HepG2 (cell line): ENCODE measurements around the gene IPO8. TPM values are rescaled to one million over a fixed set of nuclear protein-coding genes. Genes with fewer than 3 reads are reported as not detected.

Experiments used
- FOXM1 ChIP-seq: sonication (generic); formaldehyde crosslinking; IDR thresholded peaks from 2 replicates; pipeline ENCODE4 v1.5.0; 2020; ENCODE audit warnings: missing genetic modification reagents
- GABPB1 ChIP-seq: IDR thresholded peaks from 2 replicates; pipeline ENCODE4 v1.6.1; 2016; ENCODE audit warnings: mild to moderate bottlenecking, missing genetic modification reagents, moderate library complexity, missing compliant biosample characterization
- HES4 ChIP-seq: sonication (generic); formaldehyde crosslinking; IDR thresholded peaks from 2 replicates; pipeline ENCODE4 v1.9.0; 2021; ENCODE audit warnings: mild to moderate bottlenecking, missing genetic modification reagents, borderline replicate concordance
- KAT7 ChIP-seq: IDR thresholded peaks from 2 replicates; pipeline ENCODE4 v1.6.1; 2018; ENCODE audit warnings: borderline replicate concordance, missing compliant biosample characterization
- KLF11 ChIP-seq: IDR thresholded peaks from 2 replicates; pipeline ENCODE4 v1.6.1; 2016; ENCODE audit warnings: missing compliant biosample characterization
- MXD4 ChIP-seq: IDR thresholded peaks from 2 replicates; pipeline ENCODE4 v1.6.1; 2016; ENCODE audit warnings: mild to moderate bottlenecking, missing biosample characterization, missing genetic modification reagents
- NCOA1 ChIP-seq: sonication (generic); formaldehyde crosslinking; IDR thresholded peaks from 2 replicates; pipeline ENCODE4 v1.9.0; 2021; ENCODE audit warnings: missing genetic modification reagents
- RFX1 ChIP-seq: fragments of 450-650 bp; IDR thresholded peaks from 2 replicates; pipeline ENCODE4 v1.6.1; 2017
- ZNF777 ChIP-seq: sonication (generic); formaldehyde crosslinking; IDR thresholded peaks from 2 replicates; pipeline ENCODE4 v1.4.0; 2020; ENCODE audit warnings: missing genetic modification reagents
- polyA plus RNA-seq, 8 experiments: library from polyadenylated mRNA; depleted of rRNA in 3 of 8; stranded (reverse) in 7 of 8; unstranded in 1 of 8; fragments of >200 nt; fragmentation: Illumina TruSeq in 4 of 8; extraction: Trizol in 4 of 8; gene quantifications; 2 replicates each; pipeline versions ENCODE4 v1.2.1 to v1.2.3, GENCODE V29; 2011 to 2016; ENCODE audit warnings: low read depth in 4 of 8, missing spikeins in 1 of 8, mixed read lengths in 1 of 8; ENCODE audit not compliant: insufficient read depth in 1 of 8
- total RNA-seq, 5 experiments: library from RNA; depleted of rRNA; stranded (reverse); fragments of >200 nt; fragmentation: Illumina TruSeq; extraction: Trizol; gene quantifications; 2 replicates each; pipeline ENCODE4 v1.2.3, GENCODE V29; 2016; ENCODE audit warnings: low read depth in 1 of 5
- TF ChIP-seq, protein P1 (sequence below): IDR thresholded peaks from 2 replicates; pipeline ENCODE4 v1.6.1; 2016; ENCODE audit warnings: mild to moderate bottlenecking
- TF ChIP-seq, protein P2 (sequence below): sonication (generic); formaldehyde crosslinking; IDR thresholded peaks from 2 replicates; pipeline ENCODE4 v1.4.0; 2020; ENCODE audit warnings: missing genetic modification reagents, borderline replicate concordance
- TF ChIP-seq, protein P3 (sequence below): sonication (generic); formaldehyde crosslinking; IDR thresholded peaks from 2 replicates; pipeline ENCODE4 v1.8.0; 2023; ENCODE audit warnings: mild to moderate bottlenecking, missing genetic modification reagents
- TF ChIP-seq, protein P4 (sequence below): sonication (generic); formaldehyde crosslinking; IDR thresholded peaks from 2 replicates; pipeline ENCODE4 v1.4.0; 2020; ENCODE audit warnings: missing genetic modification reagents, borderline replicate concordance
- TF ChIP-seq, protein P5 (sequence below): sonication (generic); formaldehyde crosslinking; IDR thresholded peaks from 2 replicates; pipeline ENCODE4 v1.5.0; 2020; ENCODE audit warnings: missing genetic modification reagents
- TF ChIP-seq, protein P6 (sequence below): sonication (generic); formaldehyde crosslinking; IDR thresholded peaks from 2 replicates; pipeline ENCODE4 v1.5.0; 2020; ENCODE audit warnings: mild to moderate bottlenecking, missing genetic modification reagents, borderline replicate concordance

IPO8 gene
- total and polyA plus RNA-seq, 2 of the 13 experiments (the other 11 are each of a cell fraction or from before 2014, with no cell fraction given) = 6.3 to 21.8 TPM

DNA sequence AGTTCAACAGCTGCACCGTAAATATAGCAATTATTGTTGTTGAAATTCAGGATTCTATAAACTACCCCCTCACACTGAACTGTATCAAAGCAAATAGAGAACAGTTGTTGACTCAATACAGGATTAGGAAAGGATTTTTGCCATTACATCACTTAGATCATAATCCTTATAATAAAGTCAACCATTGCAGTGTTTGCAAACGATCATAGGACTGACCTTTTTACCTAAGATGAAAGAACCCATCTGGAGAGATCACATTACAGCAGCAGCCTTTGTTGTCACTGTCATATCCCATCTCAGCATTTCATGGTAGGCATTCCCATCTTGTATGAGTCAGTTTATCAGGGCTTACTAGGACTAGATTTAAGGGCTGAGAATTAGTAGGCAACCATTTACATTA lies 96.1 kb downstream of the IPO8 start (continued):
- TF ChIP-seq, protein P1, sequence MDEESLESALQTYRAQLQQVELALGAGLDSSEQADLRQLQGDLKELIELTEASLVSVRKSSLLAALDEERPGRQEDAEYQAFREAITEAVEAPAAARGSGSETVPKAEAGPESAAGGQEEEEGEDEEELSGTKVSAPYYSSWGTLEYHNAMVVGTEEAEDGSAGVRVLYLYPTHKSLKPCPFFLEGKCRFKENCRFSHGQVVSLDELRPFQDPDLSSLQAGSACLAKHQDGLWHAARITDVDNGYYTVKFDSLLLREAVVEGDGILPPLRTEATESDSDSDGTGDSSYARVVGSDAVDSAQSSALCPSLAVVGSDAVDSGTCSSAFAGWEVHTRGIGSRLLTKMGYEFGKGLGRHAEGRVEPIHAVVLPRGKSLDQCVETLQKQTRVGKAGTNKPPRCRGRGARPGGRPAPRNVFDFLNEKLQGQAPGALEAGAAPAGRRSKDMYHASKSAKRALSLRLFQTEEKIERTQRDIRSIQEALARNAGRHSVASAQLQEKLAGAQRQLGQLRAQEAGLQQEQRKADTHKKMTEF (CRISPR knock-in tag) = peak; percentile 91
- TF ChIP-seq, protein P2, sequence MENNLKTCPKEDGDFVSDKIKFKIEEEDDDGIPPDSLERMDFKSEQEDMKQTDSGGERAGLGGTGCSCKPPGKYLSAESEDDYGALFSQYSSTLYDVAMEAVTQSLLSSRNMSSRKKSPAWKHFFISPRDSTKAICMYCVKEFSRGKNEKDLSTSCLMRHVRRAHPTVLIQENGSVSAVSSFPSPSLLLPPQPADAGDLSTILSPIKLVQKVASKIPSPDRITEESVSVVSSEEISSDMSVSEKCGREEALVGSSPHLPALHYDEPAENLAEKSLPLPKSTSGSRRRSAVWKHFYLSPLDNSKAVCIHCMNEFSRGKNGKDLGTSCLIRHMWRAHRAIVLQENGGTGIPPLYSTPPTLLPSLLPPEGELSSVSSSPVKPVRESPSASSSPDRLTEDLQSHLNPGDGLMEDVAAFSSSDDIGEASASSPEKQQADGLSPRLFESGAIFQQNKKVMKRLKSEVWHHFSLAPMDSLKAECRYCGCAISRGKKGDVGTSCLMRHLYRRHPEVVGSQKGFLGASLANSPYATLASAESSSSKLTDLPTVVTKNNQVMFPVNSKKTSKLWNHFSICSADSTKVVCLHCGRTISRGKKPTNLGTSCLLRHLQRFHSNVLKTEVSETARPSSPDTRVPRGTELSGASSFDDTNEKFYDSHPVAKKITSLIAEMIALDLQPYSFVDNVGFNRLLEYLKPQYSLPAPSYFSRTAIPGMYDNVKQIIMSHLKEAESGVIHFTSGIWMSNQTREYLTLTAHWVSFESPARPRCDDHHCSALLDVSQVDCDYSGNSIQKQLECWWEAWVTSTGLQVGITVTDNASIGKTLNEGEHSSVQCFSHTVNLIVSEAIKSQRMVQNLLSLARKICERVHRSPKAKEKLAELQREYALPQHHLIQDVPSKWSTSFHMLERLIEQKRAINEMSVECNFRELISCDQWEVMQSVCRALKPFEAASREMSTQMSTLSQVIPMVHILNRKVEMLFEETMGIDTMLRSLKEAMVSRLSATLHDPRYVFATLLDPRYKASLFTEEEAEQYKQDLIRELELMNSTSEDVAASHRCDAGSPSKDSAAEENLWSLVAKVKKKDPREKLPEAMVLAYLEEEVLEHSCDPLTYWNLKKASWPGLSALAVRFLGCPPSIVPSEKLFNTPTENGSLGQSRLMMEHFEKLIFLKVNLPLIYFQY (CRISPR knock-in tag) = peak; percentile 43; the same call in 1 of the 2 replicates
- no peak for TF ChIP-seq KLF11 (CRISPR knock-in tag)
- no peak for TF ChIP-seq ZNF777 (CRISPR knock-in tag)
- no peak for TF ChIP-seq FOXM1 (CRISPR knock-in tag)
- TF ChIP-seq, protein P3, sequence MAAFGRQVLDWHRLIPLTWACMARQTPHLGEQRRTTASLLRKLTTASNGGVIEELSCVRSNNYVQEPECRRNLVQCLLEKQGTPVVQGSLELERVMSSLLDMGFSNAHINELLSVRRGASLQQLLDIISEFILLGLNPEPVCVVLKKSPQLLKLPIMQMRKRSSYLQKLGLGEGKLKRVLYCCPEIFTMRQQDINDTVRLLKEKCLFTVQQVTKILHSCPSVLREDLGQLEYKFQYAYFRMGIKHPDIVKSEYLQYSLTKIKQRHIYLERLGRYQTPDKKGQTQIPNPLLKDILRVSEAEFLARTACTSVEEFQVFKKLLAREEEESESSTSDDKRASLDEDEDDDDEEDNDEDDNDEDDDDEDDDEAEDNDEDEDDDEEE (CRISPR knock-in tag) = no peak
- TF ChIP-seq GABPB1 (CRISPR knock-in tag) = no peak
- TF ChIP-seq, protein P4, sequence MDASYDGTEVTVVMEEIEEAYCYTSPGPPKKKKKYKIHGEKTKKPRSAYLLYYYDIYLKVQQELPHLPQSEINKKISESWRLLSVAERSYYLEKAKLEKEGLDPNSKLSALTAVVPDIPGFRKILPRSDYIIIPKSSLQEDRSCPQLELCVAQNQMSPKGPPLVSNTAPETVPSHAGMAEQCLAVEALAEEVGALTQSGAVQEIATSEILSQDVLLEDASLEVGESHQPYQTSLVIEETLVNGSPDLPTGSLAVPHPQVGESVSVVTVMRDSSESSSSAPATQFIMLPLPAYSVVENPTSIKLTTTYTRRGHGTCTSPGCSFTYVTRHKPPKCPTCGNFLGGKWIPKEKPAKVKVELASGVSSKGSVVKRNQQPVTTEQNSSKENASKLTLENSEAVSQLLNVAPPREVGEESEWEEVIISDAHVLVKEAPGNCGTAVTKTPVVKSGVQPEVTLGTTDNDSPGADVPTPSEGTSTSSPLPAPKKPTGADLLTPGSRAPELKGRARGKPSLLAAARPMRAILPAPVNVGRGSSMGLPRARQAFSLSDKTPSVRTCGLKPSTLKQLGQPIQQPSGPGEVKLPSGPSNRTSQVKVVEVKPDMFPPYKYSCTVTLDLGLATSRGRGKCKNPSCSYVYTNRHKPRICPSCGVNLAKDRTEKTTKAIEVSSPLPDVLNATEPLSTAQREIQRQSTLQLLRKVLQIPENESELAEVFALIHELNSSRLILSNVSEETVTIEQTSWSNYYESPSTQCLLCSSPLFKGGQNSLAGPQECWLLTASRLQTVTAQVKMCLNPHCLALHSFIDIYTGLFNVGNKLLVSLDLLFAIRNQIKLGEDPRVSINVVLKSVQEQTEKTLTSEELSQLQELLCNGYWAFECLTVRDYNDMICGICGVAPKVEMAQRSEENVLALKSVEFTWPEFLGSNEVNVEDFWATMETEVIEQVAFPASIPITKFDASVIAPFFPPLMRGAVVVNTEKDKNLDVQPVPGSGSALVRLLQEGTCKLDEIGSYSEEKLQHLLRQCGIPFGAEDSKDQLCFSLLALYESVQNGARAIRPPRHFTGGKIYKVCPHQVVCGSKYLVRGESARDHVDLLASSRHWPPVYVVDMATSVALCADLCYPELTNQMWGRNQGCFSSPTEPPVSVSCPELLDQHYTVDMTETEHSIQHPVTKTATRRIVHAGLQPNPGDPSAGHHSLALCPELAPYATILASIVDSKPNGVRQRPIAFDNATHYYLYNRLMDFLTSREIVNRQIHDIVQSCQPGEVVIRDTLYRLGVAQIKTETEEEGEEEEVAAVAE = 0 out of 2 replicates have a peak, but pooled peaks have one; percentile 31
- no peak for TF ChIP-seq RFX1
- 0 out of 2 replicates have a peak, but pooled peaks have one; percentile 62 for TF ChIP-seq KAT7 (CRISPR knock-in tag)
- no peak for TF ChIP-seq HES4
- no peak for TF ChIP-seq MXD4 (CRISPR knock-in tag)
- TF ChIP-seq NCOA1 = no peak
- TF ChIP-seq, protein P5, sequence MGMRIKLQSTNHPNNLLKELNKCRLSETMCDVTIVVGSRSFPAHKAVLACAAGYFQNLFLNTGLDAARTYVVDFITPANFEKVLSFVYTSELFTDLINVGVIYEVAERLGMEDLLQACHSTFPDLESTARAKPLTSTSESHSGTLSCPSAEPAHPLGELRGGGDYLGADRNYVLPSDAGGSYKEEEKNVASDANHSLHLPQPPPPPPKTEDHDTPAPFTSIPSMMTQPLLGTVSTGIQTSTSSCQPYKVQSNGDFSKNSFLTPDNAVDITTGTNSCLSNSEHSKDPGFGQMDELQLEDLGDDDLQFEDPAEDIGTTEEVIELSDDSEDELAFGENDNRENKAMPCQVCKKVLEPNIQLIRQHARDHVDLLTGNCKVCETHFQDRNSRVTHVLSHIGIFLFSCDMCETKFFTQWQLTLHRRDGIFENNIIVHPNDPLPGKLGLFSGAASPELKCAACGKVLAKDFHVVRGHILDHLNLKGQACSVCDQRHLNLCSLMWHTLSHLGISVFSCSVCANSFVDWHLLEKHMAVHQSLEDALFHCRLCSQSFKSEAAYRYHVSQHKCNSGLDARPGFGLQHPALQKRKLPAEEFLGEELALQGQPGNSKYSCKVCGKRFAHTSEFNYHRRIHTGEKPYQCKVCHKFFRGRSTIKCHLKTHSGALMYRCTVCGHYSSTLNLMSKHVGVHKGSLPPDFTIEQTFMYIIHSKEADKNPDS (CRISPR knock-in tag) = no peak
- TF ChIP-seq, protein P6, sequence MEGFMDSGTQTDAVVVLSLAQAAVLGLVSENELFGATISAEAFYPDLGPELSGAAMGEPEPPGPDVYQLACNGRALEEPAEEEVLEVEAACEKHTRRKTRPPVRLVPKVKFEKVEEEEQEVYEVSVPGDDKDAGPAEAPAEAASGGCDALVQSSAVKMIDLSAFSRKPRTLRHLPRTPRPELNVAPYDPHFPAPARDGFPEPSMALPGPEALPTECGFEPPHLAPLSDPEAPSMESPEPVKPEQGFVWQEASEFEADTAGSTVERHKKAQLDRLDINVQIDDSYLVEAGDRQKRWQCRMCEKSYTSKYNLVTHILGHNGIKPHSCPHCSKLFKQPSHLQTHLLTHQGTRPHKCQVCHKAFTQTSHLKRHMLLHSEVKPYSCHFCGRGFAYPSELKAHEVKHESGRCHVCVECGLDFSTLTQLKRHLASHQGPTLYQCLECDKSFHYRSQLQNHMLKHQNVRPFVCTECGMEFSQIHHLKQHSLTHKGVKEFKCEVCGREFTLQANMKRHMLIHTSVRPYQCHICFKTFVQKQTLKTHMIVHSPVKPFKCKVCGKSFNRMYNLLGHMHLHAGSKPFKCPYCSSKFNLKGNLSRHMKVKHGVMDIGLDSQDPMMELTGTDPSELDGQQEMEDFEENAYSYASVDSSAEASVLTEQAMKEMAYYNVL = no peak
